Measurements from ENCODE around the gene KRTAP13-1. TPM values are rescaled to one million over a fixed set of nuclear protein-coding genes. Genes with fewer than 3 reads are reported as not detected.

Gene KRTAP13-1
- polyA plus RNA-seq (not detected in 3 replicates), polyA minus RNA-seq (not detected in 3 replicates)
- not detected for polyA plus RNA-seq (2011; ENCODE audit: low read depth)
- polyA plus RNA-seq (2011; cell fraction: cytosol; rRNA removed), result not detected in 2 replicates
- polyA plus RNA-seq (2011; cell fraction: nucleus; rRNA removed), result not detected in 2 replicates
- polyA plus RNA-seq (2012; ENCODE audit: low replicate concordance), result not detected in 2 replicates
- polyA minus RNA-seq (2011; cell fraction: cytosol; rRNA and poly(A)+ RNA removed), result not detected
- not detected in 2 replicates for polyA minus RNA-seq (2011; cell fraction: nucleus; rRNA and poly(A)+ RNA removed)

- DNase-seq (ENCODE audit: low read depth, low spot score) (no peak), FAIRE-seq (no peak)
- Histone ChIP-seq H3K4me1 (ENCODE audit: control insufficient read depth, extremely low read depth, insufficient read depth, low read length) (no peaks in the 10 kb centered on the region), H3K4me3 (ENCODE audit: control insufficient read depth in 2 of 3, extremely low read depth in 1 of 3, insufficient read depth in 2 of 3, low read depth in 1 of 3, low read length in 3 of 3) (no peak within 1 kb of the TSS), H3K9ac (ENCODE audit: control insufficient read depth, extremely low read depth, insufficient read depth, low read length) (no peak within 1 kb of the TSS), H3K27ac (ENCODE audit: control insufficient read depth, insufficient read depth, low read length) (no peak within 1 kb of the TSS), H3K79me2 (ENCODE audit: control insufficient read depth, insufficient read depth, low read length) (no peaks in the 10 kb centered on the region), H2AFZ (ENCODE audit: control insufficient read depth, low read length) (no peak within 1 kb of the TSS), H3K36me3 (ENCODE audit: control insufficient read depth in 2 of 2, extremely low read depth in 1 of 2, insufficient read depth in 2 of 2, low read length in 2 of 2) (no peaks in the 10 kb centered on the region), H4K20me1 (ENCODE audit: control insufficient read depth, extremely low read depth, insufficient read depth, low read length) (no peaks in the 10 kb centered on the region), H3K4me2 (ENCODE audit: control insufficient read depth, extremely low read depth, insufficient read depth, low read depth, low read length) (no peak within 1 kb of the TSS), H3K27me3 (ENCODE audit: control insufficient read depth, extremely low read depth, insufficient read depth, low read length) (no peaks in the 10 kb centered on the region), H3K9me3 (ENCODE audit: control insufficient read depth, low read depth, low read length) (no peaks in the 10 kb centered on the region), H3K9me1 (ENCODE audit: control insufficient read depth, extremely low read depth, insufficient read depth, low read length) (no peaks in the 10 kb centered on the region)
- dilution Hi-C loops (cut with MboI; ENCODE audit: extremely low pct_ligation_motif_present, low sequenced_read_pairs), result no loop called here
- TF ChIP-seq EZH2 (IDR thresholded peaks at IDR 0.05; ENCODE audit: low read length) (no peak), CTCF (optimal IDR thresholded peaks at IDR 0.05 in 1 of 3, IDR thresholded peaks at IDR 0.05 in 1 of 3, conservative IDR thresholded peaks at IDR 0.05 in 1 of 3; ENCODE audit: extremely low read depth in 1 of 3, insufficient read depth in 2 of 3, low read length in 3 of 3) (no peak)
Measured at GRCh38 chr21:30395731-30396130, at the start of gene KRTAP13-1. TSS of gene KRTAP13-1 (plus strand) at chr21:30396031. CDS start at chr21:30396087, 56 bp downstream.

GRCh38 chr21:30348506-30348905, 47.3 kb upstream of the KRTAP13-1 start, which contains the start of gene KRTAP23-1:
TSS of gene KRTAP23-1 (minus strand) at chr21:30348606. CDS start at chr21:30348606, 0 bp downstream.
- no peaks in the 10 kb centered on the region for H3K9me1 ChIP-seq (ENCODE audit: control insufficient read depth, extremely low read depth, insufficient read depth, low read length)

More at GRCh38 chr21:30348506-30348905, 47.3 kb upstream of the KRTAP13-1 start, which contains the start of gene KRTAP23-1:
- no peaks in the 10 kb centered on the region for H3K4me1 ChIP-seq (ENCODE audit: control insufficient read depth, extremely low read depth, insufficient read depth, low read length)
- no peak for DNase-seq (ENCODE audit: low read depth, low spot score)
- H2AFZ ChIP-seq (ENCODE audit: control insufficient read depth, low read length), result no peak within 1 kb of the TSS
- H3K9ac ChIP-seq (ENCODE audit: control insufficient read depth, extremely low read depth, insufficient read depth, low read length), result no peak within 1 kb of the TSS
- no peaks in the 10 kb centered on the region for H4K20me1 ChIP-seq (ENCODE audit: control insufficient read depth, extremely low read depth, insufficient read depth, low read length)
- H3K79me2 ChIP-seq (ENCODE audit: control insufficient read depth, insufficient read depth, low read length), result no peaks in the 10 kb centered on the region
- no peaks in the 10 kb centered on the region for H3K9me3 ChIP-seq (ENCODE audit: control insufficient read depth, low read depth, low read length)
- TF ChIP-seq EZH2 (IDR thresholded peaks at IDR 0.05; ENCODE audit: low read length) (no peak), CTCF (optimal IDR thresholded peaks at IDR 0.05 in 1 of 3, IDR thresholded peaks at IDR 0.05 in 1 of 3, conservative IDR thresholded peaks at IDR 0.05 in 1 of 3; ENCODE audit: extremely low read depth in 1 of 3, insufficient read depth in 2 of 3, low read length in 3 of 3) (no peak)
- H3K27ac ChIP-seq (ENCODE audit: control insufficient read depth, insufficient read depth, low read length), result no peak within 1 kb of the TSS
- dilution Hi-C loops (cut with MboI; ENCODE audit: extremely low pct_ligation_motif_present, low sequenced_read_pairs), result no loop called here
- no peaks in the 10 kb centered on the region for H3K27me3 ChIP-seq (ENCODE audit: control insufficient read depth, extremely low read depth, insufficient read depth, low read length)
- no peak within 1 kb of the TSS for H3K4me3 ChIP-seq (ENCODE audit: control insufficient read depth in 2 of 3, extremely low read depth in 1 of 3, insufficient read depth in 2 of 3, low read depth in 1 of 3, low read length in 3 of 3)
- no peak for FAIRE-seq
- no peaks in the 10 kb centered on the region for H3K36me3 ChIP-seq (ENCODE audit: control insufficient read depth in 2 of 2, extremely low read depth in 1 of 2, insufficient read depth in 2 of 2, low read length in 2 of 2)
- H3K4me2 ChIP-seq (ENCODE audit: control insufficient read depth, extremely low read depth, insufficient read depth, low read depth, low read length), result no peak within 1 kb of the TSS

Data from keratinocyte (primary cell).